GM19467 (cell line): Measurements from ENCODE around the gene ITPR2.
"Not testable (repeated sequence)": the region's sequence is repeated elsewhere in the genome, so short reads cannot be mapped to it uniquely, and the experiment has no call there.

Experiments
- ATAC-seq: cut with Tn5 transposase; IDR thresholded peaks from one replicate; pipeline ENCODE4 v1.9.1; 2021; ENCODE audit warnings: mild to moderate bottlenecking, moderate library complexity; ENCODE audit not compliant: unreplicated experiment

ITPR2 gene

DNA sequence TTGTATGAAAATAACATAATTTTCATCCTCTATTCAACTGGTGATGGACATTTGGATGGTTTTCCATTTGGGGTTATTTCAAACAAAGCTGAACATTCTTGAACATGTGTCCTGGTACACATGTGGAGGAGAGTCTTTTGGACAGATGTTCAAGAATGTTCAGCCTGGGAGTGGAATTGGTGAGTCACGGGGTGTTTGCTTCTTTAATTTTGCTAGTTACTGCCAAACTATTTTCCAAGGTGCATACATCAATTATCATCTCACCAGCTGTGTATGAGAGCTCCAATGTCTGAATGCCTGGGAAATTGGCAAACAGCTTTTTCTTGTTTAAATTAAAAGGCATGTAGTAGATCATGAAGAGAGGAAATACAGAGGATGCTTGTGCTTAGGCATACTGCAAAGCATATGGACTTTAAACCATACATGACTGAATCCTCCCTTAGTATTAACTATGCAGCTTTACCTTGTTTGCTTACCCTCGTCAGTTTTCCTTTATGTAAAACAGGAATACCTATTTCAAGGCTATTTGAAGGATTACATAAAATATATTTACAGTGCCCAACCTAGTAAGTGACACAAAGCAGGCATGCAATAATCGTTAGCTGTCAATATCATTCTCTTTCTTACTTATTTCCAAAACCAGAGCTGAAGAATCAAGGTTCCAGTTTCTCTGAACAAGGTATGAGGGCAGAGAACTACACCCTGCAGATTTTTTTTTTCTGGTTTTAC, 152.1 kb downstream of the ITPR2 start:
- ATAC-seq = no peak

DNA sequence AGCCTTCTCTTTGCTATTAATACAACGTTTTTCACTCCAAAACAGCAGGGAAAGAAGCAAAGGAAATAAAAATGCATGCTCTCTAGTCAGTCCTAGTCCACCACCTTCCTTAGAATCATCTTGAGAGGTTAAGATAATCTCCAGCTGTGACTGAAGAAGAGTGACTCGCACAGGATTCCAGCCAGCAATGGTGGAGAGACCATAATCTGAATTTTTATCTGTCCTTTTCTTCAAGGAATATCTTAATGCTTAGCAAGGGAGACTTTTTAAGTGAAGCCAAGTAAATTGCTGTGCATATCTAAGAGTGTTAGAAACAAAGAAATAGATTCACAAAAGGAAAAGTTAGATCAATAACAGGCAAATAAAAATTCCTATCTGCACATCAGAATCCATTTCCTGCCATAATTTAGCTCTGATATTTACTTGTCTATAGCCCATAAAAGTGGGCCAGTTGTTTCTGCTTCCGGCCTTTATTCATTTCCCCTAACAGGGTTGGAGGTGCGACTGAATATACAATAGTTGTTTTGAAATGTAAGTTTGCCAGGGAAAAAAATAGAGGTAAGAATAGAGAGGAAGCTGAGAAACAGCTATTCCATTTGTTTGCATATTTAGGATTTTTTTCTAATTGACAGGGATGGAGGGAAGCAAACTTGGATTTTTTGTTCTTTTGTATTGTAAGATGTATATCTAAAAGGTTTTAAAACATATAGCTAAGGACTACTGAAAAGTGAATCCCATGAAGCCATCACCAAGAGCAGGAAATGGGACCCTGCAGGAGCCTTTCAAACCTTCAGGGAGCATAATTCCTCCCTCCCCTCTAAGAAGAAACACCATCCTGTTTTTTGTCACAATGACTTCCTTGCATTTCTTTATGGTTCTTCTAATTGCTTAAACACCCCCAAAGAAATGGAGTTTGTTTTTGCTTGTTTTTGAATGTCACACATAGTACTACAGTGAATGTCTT, 154.0 kb downstream of the ITPR2 start:
- no peak for ATAC-seq

- not testable (repeated sequence) for ATAC-seq
These were observed 161.5 kb downstream of the ITPR2 start for GRCh38 chr12:26671487-26671886.

DNA sequence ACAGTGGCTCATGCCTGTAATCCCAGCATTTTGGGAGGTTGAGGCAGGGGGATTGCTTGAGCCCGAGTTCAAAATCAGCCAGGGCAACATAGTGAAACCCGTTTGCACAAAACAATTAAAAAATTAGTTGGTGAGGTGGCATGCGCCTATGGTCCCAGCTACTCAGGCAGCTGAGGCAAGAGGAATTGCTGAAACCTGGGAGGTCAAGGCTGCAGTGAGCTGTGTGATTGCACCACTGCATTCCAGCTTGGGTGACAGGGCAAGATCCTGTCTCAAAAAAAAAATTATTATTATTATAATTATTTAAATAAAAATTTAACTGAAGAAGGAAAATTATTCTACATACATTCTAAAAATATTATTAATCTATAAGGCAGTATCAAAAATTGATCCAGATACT, 164.1 kb downstream of the ITPR2 start:
- ATAC-seq = no peak

- no peak for ATAC-seq
These were observed 164.8 kb downstream of the ITPR2 start for GRCh38 chr12:26668230-26668629.

GRCh38 chr12:26666286-26666685, 166.7 kb downstream of the ITPR2 start:
- ATAC-seq = no peak

DNA sequence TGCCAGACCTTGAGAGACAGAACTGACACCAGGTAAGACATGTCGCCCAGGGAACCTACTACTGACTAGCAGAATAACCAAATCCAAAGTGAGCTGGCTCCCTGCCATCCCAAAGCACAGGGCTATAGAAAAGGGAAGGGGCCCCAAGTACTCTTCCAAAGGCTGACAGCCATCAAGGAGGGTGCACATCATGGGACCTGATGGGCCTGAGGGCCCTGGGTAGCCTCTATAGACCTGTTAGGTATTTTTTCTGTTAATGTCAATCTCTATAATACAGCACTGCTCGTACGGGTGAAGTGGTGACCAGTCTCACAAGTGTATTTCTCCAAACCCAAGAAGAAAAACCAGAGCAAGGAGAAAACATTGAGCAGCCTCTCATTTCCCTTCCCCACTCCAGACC, 171.6 kb downstream of the ITPR2 start:
- ATAC-seq = no peak

DNA sequence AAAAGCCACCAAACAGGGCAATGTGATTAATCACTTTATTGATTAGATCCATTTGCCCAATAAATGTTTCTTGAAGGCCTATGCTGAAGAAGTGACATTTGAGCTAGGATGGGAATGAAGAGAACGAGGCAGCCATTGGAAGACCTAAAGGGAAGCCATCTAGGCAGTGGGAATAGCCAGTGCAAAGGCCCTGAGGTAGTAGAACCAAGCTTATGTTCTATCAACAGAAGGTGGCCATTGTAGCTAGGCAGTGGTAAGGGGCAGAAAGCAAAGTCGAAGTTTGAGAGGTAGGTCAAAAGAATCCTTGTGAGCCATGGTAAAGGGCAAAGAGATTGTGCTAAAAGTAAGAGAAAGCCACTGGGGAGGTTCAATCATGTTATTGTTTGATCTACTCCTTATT, 173.1 kb downstream of the ITPR2 start:
- no peak for ATAC-seq

GRCh38 chr12:26658991-26659390, 174.0 kb downstream of the ITPR2 start:
- no peak for ATAC-seq

GRCh38 chr12:26654623-26655022, 178.4 kb downstream of the ITPR2 start:
- no peak for ATAC-seq

DNA sequence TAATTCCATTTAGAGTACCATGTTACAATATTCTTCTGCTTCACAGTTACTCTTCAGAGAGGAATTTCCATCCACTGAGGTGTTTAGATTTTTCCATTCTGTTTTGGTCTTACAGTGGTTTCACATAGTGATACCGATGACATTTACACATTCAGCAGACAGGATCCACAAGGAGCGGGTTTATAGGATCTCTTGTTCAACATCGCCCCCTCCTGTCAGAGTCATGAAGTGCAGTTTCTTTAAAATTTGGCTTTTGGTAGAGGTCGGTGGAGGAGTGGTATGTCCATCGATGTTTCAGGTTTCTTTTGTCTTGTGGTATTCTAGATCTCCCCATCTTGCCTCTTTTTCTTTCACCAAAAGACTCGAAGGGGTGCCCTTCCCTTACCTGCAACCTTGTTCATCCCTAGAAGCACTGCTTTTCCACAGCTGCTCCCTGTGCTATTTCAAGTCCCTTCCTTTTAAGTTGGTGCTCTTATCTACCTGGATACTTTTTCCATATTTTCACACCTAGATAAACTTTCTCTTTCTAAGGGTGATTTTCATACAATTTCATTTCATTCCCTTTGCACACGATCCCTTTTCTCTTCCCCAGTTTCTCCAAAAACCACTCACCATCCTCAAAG, 181.3 kb downstream of the ITPR2 start:
- ATAC-seq = no peak

DNA sequence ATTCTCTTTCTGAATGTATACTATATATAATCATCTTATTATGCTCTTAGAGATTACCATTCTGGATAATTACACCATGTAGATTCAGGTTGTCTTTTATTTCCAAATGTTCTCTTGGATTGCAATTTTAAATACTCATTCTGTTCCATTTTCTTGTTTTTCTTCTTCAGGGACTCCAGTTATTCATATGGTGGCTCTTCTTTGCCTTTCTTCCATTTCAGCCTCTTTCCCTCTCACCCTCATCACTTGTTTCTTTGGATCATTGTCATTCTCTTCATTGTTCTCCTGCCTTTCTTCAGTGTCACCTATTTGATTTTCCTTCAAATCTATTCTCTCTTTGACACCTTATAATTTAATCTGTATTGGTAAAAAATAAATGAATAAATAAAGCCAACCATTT, 182.0 kb downstream of the ITPR2 start:
- ATAC-seq = no peak

GRCh38 chr12:26648999-26649398, 184.0 kb downstream of the ITPR2 start:
- no peak for ATAC-seq

GRCh38 chr12:26648584-26648983, 184.4 kb downstream of the ITPR2 start:
- ATAC-seq = no peak

- no peak for ATAC-seq
These were observed 184.9 kb downstream of the ITPR2 start for GRCh38 chr12:26648066-26648465.

DNA sequence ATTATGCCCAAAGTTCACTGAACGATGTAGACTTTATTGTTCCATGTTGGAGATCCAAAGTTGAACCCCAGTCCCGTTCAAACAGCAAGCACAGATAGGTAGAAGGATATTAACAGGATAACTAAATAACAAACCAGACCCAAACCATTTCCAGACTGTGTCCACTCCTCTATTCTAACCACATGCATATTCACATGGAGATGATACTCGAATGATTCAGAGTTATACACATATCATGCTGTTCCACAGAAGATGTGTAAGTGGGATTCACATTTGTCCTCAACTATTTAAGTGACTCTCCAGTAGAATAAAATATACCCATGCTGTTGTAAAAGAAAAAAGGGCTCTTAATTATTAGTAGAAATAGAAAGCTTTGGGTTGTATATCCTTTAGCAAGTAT, 185.9 kb downstream of the ITPR2 start:
- ATAC-seq = no peak

DNA sequence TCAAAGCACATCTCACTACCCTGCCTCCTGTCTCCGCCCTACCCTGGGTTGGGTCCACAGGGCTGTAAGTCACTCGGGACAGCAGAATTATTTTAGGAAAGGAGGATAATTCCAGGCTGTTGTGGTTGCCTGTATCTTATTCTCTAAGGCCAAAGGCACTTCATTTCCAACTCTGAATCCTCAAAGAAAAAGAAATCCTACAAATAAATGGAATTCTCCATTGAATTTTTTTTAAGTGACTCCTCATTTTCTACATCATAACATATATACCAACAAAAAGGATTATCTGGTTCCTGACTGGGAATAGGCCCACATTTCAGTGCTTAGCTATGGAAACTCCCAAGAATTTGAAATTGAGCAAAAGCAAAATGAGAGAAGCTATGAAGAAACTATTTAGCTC, 186.4 kb downstream of the ITPR2 start:
- ATAC-seq = no peak

GRCh38 chr12:26644376-26644775, 188.6 kb downstream of the ITPR2 start:
- ATAC-seq = not testable (repeated sequence)

DNA sequence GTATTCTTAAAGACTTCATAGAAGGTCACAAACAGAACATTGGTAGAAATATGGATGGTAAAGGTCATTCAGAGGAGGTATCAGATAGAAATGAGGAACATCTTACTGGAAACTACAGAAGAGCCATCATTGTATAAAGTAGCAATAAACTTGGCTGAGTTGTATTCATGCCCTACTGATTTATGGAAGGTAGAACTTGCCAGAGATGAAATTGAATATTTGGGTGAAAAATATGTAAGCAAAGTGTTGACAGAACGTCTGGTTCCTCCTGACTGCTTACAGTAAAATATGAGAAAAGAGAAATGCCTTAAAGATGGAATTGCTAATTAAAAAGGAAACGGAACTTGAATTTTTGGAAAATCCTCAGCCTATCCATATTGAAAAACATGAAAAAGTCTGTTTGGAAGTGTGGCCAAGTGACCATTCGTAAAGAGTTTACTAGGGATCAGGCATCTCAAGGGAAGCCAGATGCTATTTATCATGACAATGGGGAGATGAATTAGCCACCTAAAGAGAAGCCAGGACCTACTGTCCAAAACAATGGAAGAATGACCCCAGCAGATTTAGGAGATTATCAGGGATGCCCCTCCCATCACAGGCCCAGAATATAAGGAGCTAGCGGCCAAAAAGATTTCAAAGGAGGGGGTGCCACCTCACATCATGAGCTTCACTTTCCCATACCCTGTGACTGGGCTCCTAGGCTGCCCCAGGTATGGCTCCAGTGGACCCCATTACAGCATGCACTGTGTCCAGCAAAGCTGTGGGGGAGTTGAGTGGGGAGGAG, 189.3 kb downstream of the ITPR2 start:
- ATAC-seq = no peak

GRCh38 chr12:26642361-26642760, 190.6 kb downstream of the ITPR2 start:
- ATAC-seq = no peak
